NCI-H2196 treated with DMSO at 0.1 percent for 48 hours (cell line): ENCODE data around the gene ACP7.
"Not testable (repeated sequence)": the region's sequence is repeated elsewhere in the genome, so short reads cannot be mapped to it uniquely, and the experiment has no call there.

Experiments
- DNase-seq: peaks from one replicate; lab custom pipeline; 2025; ENCODE audit not compliant: unreplicated experiment; lab: John Stamatoyannopoulos, UW

The ACP7 gene

DNA sequence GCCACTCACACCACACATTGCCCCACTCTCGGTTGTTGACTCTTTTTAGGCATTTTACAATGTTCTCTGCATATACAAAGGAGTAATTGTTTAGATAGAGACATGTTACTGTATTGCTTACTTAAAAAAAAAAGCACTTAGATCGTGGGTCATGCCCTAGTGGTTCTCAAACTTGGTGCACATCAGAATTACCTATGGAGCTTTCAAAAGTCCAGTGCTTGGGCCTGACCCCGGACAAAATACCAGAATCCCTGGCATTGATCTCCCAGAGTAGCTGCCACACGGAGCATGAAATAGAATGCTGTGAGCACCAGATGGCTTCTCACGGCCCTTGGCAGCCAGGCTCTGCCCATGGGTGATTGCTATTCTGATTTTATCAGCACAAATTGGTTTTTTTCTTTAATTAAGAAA, 20.0 kb downstream of the ACP7 start:
- no peak for DNase-seq

DNA sequence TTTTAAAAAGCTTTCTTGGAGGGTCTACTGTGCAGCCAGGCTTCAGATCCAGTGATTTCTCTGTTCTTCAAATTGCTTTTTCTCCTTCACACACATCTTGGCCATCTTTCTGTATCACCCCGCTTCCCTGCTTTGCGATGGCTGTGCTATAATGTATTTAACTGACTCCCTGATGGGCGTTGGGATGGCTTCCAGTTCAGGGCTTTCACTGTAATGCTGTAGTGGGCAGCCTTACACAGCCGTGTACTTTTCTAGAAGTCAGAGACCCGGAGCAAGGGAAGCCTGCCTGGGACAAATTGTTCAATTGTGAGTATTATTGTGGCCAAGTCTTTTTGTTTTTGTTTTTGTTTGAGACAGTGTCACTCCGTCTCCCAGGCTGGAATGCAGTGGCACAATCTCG, 22.0 kb downstream of the ACP7 start:
- no peak for DNase-seq

DNA sequence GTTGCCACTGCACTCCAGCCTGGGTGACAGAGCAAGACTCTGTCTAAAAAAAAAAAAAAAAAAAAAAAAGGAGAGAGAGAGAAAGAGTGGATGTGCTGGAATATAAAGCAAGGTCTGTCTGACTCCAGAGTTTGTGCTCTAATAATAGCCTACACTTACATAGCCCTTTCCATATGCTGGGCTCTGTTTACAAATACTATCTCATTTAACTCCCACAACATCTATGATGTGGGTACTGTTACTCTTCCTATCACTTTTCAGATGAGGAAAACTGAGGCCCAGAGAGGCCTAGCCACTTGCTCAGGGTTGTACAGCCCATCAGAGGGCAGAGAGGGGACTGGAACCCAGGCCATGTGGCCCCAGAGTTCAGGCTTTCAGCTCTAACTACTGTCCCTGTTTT, 25.5 kb downstream of the ACP7 start:
- DNase-seq, result no peak

DNA sequence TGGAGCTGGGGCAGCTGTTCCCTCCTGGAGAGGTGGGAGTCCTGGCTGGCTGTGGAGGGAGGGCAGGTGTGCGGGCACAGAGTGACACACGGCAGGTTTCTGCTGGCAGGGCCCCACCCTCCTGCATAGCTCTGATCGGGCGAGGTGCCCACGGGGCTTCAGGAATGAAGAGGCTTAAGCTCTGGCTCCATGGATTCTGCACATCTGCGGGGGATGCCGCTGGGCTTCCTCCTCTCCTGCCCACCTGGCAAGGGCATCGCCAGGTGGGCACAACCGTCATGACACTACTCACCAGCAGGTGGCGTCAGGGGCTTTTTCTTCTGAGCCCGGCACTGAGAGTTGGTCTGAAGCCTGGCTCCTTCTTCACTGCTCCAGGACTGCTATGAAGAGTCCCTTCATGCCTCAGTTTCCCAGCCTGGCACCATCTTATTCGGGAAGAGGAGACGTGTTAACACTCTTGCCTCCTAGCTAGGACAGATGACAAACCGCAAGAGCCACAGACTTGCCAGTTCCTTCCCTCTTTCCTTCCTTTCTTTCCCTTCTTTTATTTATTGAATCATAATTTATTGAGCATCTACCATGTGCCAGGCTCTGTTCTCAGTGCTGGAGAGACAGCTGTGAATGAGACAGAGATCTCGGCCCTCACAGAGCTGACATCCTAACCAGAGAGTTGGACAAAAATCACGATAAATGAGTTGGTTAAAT, 26.2 kb downstream of the ACP7 start:
- peak; percentile 36 for DNase-seq

DNA sequence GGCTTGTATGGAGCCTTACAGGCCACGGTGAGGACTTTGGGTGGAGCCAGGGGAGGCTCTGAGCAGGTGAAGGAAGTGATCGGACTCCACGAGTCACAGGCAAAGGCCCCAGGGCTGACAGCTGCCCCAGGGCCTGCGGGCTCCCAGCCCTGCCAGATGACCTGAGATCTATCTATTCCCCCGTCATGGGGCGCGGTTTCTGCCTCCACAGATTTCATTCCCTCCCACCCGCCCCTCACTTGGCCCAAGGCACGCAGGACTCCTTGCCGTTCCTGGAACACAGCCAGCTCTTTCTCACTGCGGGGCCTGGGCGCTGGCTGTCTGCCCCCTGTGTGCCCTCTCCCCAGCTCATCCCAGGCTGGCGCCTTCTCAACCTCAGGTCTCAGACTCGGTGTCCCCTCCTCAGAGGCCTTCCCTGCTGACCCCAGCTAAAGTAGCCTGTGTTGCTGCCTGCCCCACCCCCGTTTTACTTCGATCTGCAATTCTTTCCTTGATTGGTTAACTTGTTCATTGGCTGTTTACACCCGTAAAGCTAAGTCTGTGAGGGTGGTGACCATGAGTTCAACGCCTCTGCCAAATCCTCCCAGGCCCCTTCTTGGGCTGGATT, 27.5 kb downstream of the ACP7 start:
- DNase-seq, result no peak

DNA sequence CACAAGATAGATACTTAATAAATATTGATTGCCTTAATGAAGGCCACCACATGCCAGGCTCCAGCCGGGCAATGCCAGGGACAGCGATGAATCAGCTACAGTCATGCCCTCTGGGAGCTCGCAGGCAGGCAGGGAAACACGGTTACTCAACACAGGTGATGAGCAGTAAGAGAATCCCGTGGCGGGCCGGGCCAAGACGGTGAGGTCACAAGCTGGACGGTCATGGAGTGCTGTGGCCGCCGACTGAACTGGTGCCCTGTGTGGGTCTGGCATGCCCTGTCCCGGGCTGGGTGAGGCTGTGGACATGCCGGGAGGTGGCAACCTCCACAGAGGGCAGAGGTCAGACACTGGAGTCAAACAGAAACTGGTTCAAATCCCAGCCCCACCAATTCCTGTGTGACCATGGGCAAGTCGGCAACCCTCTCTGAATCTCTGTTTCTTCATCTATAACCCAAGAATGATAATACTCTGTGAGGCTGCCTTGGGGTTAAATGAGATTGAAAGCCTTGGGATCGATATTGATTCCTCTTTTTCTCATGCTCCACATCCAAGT, 28.2 kb downstream of the ACP7 start:
- DNase-seq, result no peak

DNA sequence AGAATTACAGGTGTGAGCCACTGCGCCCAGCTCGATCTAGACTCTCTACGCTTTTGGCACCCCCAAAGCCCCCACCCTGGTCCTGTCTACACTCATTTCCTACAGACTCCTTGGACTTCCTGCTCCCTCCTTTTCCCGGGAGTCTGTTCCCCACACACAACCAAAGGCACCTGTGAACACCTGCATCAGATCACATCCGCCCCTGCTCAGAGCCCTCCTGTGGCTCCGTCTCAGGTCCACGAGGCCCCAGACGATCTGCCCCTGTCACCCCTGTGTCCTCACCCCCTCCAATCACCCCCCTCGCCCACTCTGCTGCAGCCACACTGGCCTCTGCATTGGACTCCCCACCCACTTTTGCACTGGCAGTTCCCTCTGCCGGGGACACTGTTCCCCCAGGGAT, 29.0 kb downstream of the ACP7 start:
- DNase-seq, result no peak

DNA sequence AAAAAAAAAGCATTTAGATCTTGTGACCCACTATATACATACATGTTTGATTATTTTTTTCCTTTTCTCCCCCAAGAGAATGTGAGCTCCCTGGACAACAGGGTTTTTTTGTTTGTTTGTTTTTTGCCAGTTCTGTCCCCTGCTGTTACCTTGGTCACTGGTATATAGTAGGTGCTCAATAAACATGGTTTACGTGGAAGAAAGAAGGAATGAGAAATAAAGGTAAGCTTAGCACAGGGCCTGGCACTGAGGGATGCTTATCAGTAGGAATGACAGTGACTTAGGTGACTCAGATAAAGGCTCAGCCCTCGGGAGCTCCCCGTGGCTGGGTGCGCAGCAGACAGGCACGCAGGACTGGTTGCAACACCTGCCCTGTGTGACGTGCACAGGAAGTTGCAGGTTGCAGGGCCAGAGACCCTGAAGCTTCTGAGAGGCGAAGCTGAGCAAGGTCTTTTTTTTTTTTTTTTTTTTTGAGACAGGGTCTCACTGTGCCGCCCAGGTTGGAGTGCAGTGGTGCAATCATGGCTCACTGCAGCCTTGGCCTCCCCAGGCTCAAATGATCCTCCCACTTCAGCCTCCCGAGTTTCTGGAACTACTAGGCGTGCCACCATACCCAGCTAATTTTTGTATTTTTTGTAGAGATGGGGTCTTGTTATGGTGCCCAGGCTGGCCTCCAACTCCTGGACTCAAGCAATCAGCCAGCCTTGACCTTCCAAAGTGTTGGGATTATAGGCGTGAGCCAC, 31.1 kb downstream of the ACP7 start:
- DNase-seq, result no peak

DNA sequence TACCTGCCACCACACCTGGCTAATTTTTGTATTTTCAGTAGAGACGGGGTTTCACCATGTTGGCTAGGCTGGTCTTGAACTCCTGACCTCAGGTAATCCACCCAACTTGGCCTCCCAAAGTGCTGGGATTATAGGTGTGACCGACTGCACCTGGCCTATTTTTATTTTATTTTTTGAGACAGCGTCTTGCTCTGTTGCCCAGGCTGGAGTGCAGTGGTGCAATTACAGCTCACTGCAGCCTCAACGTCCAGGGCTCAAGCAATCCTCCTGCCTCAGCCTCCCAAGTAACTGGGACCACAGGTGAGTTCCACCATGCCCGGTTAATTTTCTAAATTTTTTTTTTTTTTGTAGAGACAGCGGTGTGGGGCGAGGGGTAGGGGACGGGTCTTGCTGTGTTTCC, 32.9 kb downstream of the ACP7 start:
- DNase-seq, result not testable (repeated sequence)

DNA sequence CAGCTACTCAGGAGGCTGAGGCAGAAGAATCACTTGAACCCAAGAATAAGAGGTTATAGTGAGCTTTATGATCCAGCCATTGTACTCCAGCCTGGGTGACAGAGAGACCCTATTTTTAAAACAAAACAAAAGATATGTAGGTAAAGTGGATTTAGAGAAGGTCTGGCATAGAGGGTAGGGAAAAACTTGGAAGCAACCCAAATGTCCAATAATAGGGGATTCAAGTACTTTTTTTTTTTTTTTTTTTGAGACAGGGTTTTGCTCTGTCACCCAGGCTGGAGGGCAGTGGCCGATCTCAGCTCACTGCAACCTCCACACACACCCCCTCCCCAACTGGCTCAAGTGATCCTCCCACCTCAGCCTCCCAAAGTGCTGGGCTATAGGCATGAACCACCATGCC, 35.7 kb downstream of the ACP7 start:
- DNase-seq, result no peak

DNA sequence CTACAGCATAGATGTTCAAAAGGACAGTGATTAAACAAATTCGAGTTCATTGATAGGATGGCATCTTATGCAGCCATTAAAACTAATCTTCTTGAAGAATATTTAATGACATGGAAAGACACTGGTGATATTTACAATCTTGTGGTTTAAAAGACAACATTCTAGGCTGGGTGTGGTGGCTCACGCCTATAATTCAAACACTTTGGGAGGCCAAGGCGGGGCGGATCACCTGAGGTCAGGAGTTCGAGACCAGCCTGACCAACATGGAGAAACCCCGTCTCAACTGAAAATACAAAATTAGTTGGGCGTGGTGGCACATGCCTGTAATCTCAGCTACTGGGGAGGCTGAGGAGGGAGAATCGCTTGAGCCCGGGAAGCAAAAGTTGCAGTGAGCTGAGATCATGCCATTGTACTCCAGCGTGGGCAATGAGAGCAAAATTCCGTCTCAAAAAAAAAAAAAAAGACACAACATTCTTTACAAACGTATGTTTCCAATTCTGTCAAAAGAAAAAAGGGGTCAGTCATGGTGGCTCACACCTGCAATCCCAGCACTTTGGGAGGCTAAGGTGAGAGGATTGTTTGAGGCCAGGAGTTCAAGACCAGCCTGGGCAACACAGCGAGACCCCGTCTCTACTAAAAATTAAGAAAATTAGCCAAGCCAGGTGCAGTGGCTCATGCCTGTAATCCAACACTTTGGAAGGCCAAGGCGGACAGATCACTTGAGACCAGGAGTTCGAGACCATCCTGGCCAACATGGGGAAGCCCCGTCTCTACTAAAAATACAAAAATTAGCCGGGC, 39.0 kb downstream of the ACP7 start:
- no peak for DNase-seq

DNA sequence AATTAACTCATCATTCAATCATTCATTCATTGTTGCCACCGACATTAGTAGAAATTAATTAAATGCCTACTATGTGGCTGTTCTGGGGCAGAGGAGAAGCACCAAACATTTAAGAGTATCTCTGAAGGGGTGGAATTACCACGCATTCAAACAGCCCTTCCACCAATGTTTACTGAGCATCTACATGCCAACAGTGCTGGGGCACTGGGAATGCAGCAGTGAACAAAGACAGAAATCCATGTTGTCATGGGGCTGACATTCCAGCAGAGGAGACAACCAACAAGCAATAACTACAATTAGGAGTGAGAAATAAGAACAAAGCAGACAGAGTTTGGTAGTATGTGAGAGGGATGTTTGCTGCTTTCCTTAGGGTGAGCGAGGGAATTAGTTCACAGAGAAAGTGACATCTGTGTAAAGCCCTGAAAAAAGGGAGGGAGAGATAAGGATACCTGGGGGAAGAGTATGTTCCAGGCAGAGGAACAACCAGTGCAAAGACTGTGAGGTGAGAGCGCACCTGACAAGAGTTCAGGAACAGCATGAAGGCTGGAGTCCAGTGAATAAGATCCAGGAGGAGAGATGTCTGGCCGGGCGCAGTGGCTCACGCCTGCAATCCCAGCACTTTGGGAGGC, 40.1 kb downstream of the ACP7 start:
- DNase-seq, result no peak

DNA sequence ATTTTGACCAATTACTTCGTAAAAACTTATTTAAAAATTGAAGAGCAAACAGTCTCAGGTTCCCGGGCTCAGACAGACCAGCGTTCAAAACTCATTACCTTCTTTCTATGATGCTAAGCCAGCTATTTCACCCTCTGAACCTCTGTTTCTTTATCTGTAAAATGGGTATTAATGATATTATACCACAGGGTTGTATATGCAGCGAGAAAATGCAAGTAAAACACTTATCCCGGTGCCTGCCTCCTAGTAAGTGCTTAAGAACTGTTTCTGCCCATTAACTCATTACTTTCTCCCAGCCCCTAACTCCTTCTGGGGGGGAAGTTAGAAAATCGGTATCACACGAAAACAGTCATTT, 41.0 kb downstream of the ACP7 start:
- no peak for DNase-seq

DNA sequence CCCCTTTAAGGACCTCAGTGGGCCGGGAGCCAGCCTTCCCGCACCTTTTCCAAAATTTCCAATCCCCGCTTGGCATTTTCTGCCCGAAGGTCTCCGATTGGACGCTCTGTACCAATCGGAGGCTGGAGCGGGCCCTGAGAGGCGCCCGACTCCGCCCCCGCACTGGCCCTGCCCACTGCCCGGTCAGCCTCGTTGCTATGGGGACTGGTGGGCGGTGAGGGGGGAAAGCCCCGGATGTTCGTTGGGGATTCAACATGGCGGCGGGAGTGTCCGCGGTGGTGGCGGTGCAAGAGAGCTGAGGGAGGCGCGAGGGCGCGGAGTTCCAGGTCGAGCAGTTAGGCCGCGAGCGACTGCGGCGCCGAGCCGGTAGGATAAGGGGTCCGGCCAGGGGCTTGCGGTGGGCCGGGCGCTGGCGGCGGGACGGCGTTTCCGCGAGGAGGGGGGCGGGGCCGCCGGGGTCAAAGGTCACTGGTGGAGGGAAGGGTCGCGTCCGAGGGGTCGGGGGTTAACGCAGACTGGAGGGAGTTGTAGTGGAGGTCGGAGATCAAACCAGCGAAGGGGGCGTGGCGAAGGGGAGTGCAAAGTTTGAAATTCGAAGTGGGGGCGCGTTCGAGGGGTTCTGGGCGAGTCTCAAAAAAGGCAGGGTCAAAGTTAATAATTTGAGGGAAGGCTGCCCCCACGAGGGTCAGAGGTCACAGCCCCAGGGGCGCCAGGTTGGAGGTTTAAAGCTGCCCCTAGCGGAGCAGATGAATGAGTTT, 41.6 kb downstream of the ACP7 start, which contains the start of gene PAK4:
TSS of gene PAK4 (plus strand) at position 233 of the 758 bp plus-strand sequence. CDS start 43,768 bp downstream, outside the sequence.
- peak; percentile 96 for DNase-seq

DNA sequence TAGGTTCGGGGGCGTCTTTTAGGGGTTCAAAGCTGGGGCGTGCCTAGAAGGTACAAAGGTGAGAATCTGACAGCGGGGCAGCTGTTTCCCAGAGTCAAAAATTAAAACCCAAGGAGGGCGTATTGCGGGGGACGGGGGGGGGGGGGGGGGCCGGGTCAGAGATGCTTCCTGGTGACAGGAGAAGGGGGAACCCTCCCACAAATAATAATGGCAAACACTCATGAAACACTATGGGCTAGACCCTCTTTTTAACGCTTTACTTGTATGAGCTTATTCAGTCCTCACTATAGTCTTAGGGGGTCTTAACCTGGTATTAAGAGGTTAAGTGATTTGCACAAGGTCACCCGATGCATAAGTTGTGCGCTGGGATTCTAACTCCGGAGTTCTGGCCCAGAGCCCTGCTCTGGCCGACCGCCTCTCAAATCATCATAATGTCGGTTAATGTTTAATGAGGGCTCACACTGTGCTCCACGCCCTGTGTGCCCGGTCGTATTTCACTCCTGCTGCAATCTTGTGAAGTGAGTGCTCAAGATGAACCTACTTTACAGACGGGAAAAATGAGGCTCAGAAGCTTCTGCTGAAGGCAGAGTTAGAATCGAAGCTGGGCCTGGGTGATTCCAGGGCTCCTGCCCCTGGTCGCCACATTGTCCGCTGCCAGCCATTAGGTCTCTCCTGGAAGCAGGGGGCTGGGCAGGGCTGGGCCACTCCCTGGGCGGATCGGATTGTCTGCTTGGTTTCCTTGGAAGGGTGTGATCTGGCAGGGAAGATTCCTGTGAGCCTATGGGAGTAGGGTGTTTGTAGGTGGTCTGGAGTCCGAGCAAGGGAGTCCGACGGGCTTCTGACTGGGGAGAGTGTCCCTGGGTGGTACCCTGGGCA, 42.4 kb downstream of the ACP7 start:
- no peak for DNase-seq

DNA sequence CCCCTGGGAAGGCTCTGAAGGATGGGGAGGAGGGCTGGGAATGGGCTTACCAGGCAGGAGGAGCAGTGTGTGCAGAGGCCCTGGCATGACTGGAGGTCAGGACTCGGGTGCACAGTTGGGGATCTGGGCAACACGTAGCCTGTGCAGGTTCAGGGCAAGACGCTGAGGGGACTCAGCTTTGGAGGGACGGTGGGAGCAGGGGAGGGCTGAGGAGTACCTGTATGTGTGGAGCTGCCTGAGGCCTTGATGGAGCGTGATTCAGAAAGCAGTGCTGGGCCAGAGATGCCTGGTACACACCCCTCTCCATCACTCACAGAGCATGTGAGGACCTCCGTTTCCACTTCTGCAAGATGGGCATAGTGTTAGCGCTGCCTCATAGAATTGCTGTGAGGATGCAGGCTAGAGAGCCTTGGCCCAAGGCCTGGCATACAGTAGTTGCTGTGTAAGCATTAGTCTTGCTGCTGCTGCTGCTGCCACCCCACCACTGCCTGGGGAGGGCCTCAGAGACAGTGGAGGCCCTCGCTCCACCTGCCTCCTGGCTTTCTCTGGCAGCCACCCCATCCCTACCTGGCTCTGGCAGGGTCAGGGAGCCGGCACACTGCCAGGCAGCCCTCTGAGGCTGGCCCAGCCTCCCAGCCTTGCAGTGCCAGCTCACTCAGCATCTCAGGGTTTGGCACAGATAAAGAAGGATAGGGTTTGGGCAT, 43.8 kb downstream of the ACP7 start:
- DNase-seq, result peak; percentile 92

DNA sequence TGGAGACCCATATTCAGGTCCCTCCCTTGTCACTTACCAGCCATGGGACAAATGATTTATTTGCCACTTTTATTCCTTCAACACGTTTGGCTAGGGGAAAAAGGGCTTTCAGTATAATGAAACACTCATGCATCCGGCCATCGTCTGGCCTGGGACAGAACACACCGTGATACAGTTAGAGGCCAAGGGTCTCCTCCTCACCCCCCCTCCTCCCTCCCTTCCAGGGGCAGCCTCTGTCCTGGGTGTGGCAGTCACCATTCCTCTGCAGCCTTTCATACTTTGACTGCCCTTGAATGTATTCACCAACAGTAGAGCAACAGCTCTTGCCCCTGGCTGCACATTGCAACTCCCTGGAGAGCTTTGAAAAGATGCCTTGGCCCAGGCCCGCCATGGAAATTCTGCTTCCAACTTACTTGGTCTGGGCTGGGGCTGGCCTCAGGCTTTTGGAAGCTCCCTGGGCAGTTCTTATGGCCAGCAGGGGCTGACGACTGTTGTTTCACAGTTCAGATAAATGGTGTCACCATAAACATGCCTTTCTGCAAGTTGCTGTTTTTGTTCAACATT, 44.4 kb downstream of the ACP7 start:
- no peak for DNase-seq

DNA sequence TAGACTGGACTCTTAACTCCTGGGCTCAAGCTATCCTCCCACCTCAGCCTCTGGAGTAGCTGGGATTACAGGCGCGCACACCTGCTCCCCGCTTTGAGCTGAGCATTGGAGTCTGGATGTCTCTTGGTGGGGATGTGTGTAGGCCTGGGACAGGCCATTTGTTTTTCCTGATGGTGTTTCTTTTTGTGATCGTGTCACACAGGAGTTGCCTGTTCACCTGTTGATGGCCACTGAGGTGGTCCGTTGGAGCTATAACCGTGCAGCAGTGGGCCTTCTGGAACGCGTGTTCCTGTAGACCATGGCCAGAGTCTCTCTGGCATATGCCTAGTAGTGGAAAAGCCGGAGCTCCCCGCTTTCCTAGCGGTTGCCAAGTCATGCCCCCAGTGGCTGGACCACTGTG, 44.9 kb downstream of the ACP7 start:
- DNase-seq, result no peak
